GM23338 (cell line): ENCODE results near the gene LUZP2. TPM values are rescaled to one million over a fixed set of nuclear protein-coding genes. Genes with fewer than 3 reads are reported as not detected.

ENCODE experiments used
- ATAC-seq: fragments of 200-7000 bp; cut with Tn5 transposase; 3 replicates; pipeline ENCODE4 v1.9.1; 2020
- DNase-seq: peaks from one replicate; pipeline ENCODE4 v3.0.0-alpha.2; 2015; ENCODE audit warnings: low spot score
- H2AFZ ChIP-seq: fragments of 200-600 bp; sonication (generic); 2 replicates; pipeline ENCODE4 v1.8.0; 2016; ENCODE audit warnings: antibody characterized with exemption, mild to moderate bottlenecking, moderate library complexity
- H3F3A ChIP-seq: fragments of 200-600 bp; sonication (generic); replicated peaks from 2 replicates; pipeline ENCODE4 v1.8.0; 2017; ENCODE audit warnings: antibody characterized with exemption, mixed run types, low read depth
- H3K27ac ChIP-seq: fragments of 200-600 bp; sonication (generic); 2 replicates; pipeline ENCODE4 v1.6.1; 2016; ENCODE audit warnings: low read depth
- H3K27me3 ChIP-seq: fragments of 200-600 bp; sonication (generic); 2 replicates; pipeline ENCODE4 v1.8.0; 2016; ENCODE audit warnings: mild to moderate bottlenecking, mixed run types, moderate library complexity; ENCODE audit not compliant: insufficient read depth
- H3K36me3 ChIP-seq: fragments of 200-600 bp; sonication (generic); 2 replicates; pipeline ENCODE4 v1.8.0; 2016; ENCODE audit warnings: mild to moderate bottlenecking; ENCODE audit not compliant: insufficient read depth
- H3K4me1 ChIP-seq: fragments of 200-600 bp; sonication (generic); 2 replicates; pipeline ENCODE4 v1.8.0; 2016; ENCODE audit warnings: mild to moderate bottlenecking, moderate library complexity; ENCODE audit not compliant: insufficient read depth
- H3K4me2 ChIP-seq: fragments of 200-600 bp; sonication (generic); 2 replicates; pipeline ENCODE4 v1.7.1; 2017; ENCODE audit warnings: mixed run types
- H3K4me3 ChIP-seq: fragments of 200-600 bp; sonication (generic); 2 replicates; pipeline ENCODE4 v1.6.1; 2016; ENCODE audit warnings: mixed run types
- H3K79me2 ChIP-seq: fragments of 200-600 bp; sonication (generic); replicated peaks from 2 replicates; pipeline ENCODE4 v1.8.0; 2017; ENCODE audit warnings: mild to moderate bottlenecking; ENCODE audit not compliant: insufficient read depth
- H3K9me2 ChIP-seq: fragments of 200-600 bp; sonication (generic); 2 replicates; pipeline ENCODE4 v1.8.0; 2017; ENCODE audit not compliant: insufficient read depth
- H4K20me1 ChIP-seq: fragments of 200-600 bp; sonication (generic); replicated peaks from 2 replicates; pipeline ENCODE4 v1.8.0; 2017; ENCODE audit warnings: mild to moderate bottlenecking; ENCODE audit not compliant: insufficient read depth
- H3K27ac Mint-ChIP-seq: 2 replicates; pipeline ENCODE4 v1.8.0; 2020; ENCODE audit warnings: inconsistent platforms, mild to moderate bottlenecking, moderate library complexity, mixed read lengths
- H3K27me3 Mint-ChIP-seq: 3 replicates; pipeline ENCODE4 v1.8.0; 2022; ENCODE audit warnings: low read depth, mild to moderate bottlenecking, moderate library complexity, mixed read lengths, inconsistent platforms; ENCODE audit not compliant: insufficient read depth, poor library complexity
- H3K36me3 Mint-ChIP-seq: 3 replicates; pipeline ENCODE4 v1.8.0; 2021; ENCODE audit warnings: low read depth, mild to moderate bottlenecking, inconsistent platforms, moderate library complexity, mixed read lengths
- H3K4me1 Mint-ChIP-seq: 3 replicates; pipeline ENCODE4 v1.8.0; 2020; ENCODE audit warnings: mild to moderate bottlenecking, inconsistent platforms, mixed read lengths
- H3K4me3 Mint-ChIP-seq: 3 replicates; pipeline ENCODE4 v1.8.0; 2021; ENCODE audit warnings: moderate library complexity, mild to moderate bottlenecking, inconsistent platforms, mixed read lengths
- H3K9me3 Mint-ChIP-seq: 3 replicates; pipeline ENCODE4 v1.8.0; 2020; ENCODE audit warnings: moderate library complexity, mild to moderate bottlenecking, inconsistent platforms, mixed read lengths
- CREB1 ChIP-seq: fragments of 250-450 bp; sonication (Bioruptor Pico); IDR thresholded peaks from 2 replicates; pipeline ENCODE4 v1.5.0; 2020; ENCODE audit warnings: low read depth, mild to moderate bottlenecking, moderate library complexity
- CTCF ChIP-seq, 2 experiments: fragments of 200-600 bp in 1 of 2; sonication (generic) in 1 of 2; conservative IDR thresholded peaks; 2 replicates each; pipeline versions ENCODE4 v1.5.1 to v1.6.1; 2016 to 2017; ENCODE audit warnings: antibody characterized with exemption in 2 of 2, low read depth in 2 of 2, mild to moderate bottlenecking in 2 of 2, moderate library complexity in 1 of 2
- NANOG ChIP-seq: IDR thresholded peaks from 2 replicates; pipeline ENCODE4 v1.6.1; 2016; ENCODE audit warnings: antibody characterized with exemption, borderline replicate concordance
- POLR2AphosphoS5 ChIP-seq: IDR thresholded peaks from 2 replicates; pipeline ENCODE4 v1.6.1; 2016; ENCODE audit warnings: antibody characterized with exemption, low read depth
- STAT1 ChIP-seq: IDR thresholded peaks from one replicate; pipeline ENCODE4 v1.6.1; 2016; ENCODE audit warnings: antibody characterized with exemption; ENCODE audit not compliant: unreplicated experiment
- ZNF114 ChIP-seq: fragments of 250-450 bp; sonication (Bioruptor Pico); IDR thresholded peaks from 2 replicates; pipeline ENCODE4 v1.5.0; 2020; ENCODE audit warnings: mild to moderate bottlenecking, moderate library complexity
- polyA plus RNA-seq: library from polyadenylated mRNA; unstranded; fragments of >200 nt; fragmentation: Nextera tagmentation; extraction: Ambion mirVana; gene quantifications from 2 replicates; pipeline ENCODE4 v1.2.1, GENCODE V29; 2016
- total RNA-seq: library from RNA; depleted of rRNA; stranded (reverse); fragments of >200 nt; shearing (Covaris generic); gene quantifications from 2 replicates; pipeline ENCODE4 v1.2.3, GENCODE V29; 2014
- TF ChIP-seq, protein P1 (sequence below): IDR thresholded peaks from 2 replicates; pipeline ENCODE4 v1.6.1; 2016; ENCODE audit warnings: antibody characterized with exemption
- TF ChIP-seq, protein P2 (sequence below): fragments of 250-450 bp; sonication (Bioruptor Pico); IDR thresholded peaks from 2 replicates; pipeline ENCODE4 v1.5.0; 2020; ENCODE audit warnings: mild to moderate bottlenecking, moderate library complexity

LUZP2 gene
- total and polyA plus RNA-seq, 2 experiments from 2014 or later = 2.0 to 9.2 TPM

- H3K4me2 ChIP-seq = no peak overlapping the region
- H3K9me3 Mint-ChIP-seq = peaks cover 6% of the 10 kb centered on the region; the same call in 2 of the 3 replicates
- peaks cover 5% of the 10 kb centered on the region; the same call in 2 of the 3 replicates for H3K4me1 Mint-ChIP-seq
- H3K36me3 ChIP-seq = no peaks in the 10 kb centered on the region
- peaks cover 2% of the 10 kb centered on the region for H3K27me3 Mint-ChIP-seq
- H3F3A ChIP-seq = no peaks in the 10 kb centered on the region
- DNase-seq (no peak), ATAC-seq (no peak)
- H4K20me1 ChIP-seq = no peaks in the 10 kb centered on the region
- no peaks in the 10 kb centered on the region for H3K36me3 Mint-ChIP-seq
- no peak for TF ChIP-seq CTCF (conservative IDR thresholded peaks at IDR 0.05; ENCODE audit: low read depth in 2 of 2)
- no peak for TF ChIP-seq CREB1
- no peak for TF ChIP-seq ZNF114 (CRISPR knock-in tag)
- TF ChIP-seq STAT1 = no peak
- TF ChIP-seq NANOG = no peak
- TF ChIP-seq, protein P1, sequence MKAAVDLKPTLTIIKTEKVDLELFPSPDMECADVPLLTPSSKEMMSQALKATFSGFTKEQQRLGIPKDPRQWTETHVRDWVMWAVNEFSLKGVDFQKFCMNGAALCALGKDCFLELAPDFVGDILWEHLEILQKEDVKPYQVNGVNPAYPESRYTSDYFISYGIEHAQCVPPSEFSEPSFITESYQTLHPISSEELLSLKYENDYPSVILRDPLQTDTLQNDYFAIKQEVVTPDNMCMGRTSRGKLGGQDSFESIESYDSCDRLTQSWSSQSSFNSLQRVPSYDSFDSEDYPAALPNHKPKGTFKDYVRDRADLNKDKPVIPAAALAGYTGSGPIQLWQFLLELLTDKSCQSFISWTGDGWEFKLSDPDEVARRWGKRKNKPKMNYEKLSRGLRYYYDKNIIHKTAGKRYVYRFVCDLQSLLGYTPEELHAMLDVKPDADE = no peak
- TF ChIP-seq POLR2AphosphoS5 = no peak
- TF ChIP-seq, protein P2, sequence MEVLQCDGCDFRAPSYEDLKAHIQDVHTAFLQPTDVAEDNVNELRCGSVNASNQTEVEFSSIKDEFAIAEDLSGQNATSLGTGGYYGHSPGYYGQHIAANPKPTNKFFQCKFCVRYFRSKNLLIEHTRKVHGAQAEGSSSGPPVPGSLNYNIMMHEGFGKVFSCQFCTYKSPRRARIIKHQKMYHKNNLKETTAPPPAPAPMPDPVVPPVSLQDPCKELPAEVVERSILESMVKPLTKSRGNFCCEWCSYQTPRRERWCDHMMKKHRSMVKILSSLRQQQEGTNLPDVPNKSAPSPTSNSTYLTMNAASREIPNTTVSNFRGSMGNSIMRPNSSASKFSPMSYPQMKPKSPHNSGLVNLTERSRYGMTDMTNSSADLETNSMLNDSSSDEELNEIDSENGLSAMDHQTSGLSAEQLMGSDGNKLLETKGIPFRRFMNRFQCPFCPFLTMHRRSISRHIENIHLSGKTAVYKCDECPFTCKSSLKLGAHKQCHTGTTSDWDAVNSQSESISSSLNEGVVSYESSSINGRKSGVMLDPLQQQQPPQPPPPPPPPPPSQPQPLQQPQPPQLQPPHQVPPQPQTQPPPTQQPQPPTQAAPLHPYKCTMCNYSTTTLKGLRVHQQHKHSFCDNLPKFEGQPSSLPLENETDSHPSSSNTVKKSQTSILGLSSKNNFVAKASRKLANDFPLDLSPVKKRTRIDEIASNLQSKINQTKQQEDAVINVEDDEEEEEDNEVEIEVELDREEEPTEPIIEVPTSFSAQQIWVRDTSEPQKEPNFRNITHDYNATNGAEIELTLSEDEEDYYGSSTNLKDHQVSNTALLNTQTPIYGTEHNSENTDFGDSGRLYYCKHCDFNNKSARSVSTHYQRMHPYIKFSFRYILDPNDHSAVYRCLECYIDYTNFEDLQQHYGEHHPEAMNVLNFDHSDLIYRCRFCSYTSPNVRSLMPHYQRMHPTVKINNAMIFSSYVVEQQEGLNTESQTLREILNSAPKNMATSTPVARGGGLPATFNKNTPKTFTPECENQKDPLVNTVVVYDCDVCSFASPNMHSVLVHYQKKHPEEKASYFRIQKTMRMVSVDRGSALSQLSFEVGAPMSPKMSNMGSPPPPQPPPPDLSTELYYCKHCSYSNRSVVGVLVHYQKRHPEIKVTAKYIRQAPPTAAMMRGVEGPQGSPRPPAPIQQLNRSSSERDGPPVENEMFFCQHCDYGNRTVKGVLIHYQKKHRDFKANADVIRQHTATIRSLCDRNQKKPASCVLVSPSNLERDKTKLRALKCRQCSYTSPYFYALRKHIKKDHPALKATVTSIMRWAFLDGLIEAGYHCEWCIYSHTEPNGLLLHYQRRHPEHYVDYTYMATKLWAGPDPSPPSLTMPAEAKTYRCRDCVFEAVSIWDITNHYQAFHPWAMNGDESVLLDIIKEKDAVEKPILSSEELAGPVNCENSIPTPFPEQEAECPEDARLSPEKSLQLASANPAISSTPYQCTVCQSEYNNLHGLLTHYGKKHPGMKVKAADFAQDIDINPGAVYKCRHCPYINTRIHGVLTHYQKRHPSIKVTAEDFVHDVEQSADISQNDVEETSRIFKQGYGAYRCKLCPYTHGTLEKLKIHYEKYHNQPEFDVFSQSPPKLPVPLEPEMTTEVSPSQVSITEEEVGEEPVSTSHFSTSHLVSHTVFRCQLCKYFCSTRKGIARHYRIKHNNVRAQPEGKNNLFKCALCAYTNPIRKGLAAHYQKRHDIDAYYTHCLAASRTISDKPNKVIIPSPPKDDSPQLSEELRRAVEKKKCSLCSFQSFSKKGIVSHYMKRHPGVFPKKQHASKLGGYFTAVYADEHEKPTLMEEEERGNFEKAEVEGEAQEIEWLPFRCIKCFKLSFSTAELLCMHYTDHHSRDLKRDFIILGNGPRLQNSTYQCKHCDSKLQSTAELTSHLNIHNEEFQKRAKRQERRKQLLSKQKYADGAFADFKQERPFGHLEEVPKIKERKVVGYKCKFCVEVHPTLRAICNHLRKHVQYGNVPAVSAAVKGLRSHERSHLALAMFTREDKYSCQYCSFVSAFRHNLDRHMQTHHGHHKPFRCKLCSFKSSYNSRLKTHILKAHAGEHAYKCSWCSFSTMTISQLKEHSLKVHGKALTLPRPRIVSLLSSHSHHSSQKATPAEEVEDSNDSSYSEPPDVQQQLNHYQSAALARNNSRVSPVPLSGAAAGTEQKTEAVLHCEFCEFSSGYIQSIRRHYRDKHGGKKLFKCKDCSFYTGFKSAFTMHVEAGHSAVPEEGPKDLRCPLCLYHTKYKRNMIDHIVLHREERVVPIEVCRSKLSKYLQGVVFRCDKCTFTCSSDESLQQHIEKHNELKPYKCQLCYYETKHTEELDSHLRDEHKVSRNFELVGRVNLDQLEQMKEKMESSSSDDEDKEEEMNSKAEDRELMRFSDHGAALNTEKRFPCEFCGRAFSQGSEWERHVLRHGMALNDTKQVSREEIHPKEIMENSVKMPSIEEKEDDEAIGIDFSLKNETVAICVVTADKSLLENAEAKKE (CRISPR knock-in tag) = no peak
- H3K4me1 ChIP-seq = peaks cover 8% of the 10 kb centered on the region; the same call in 1 of the 2 replicates
- H3K4me3 Mint-ChIP-seq = no peak overlapping the region
- no peaks in the 10 kb centered on the region for H3K27me3 ChIP-seq
- H3K27ac ChIP-seq = no peak overlapping the region
- H3K9me2 ChIP-seq = no peaks in the 10 kb centered on the region
- H3K27ac Mint-ChIP-seq = no peak overlapping the region
- H3K4me3 ChIP-seq = no peak overlapping the region
- no peaks in the 10 kb centered on the region for H3K79me2 ChIP-seq
- no peak overlapping the region for H2AFZ ChIP-seq
These were observed 568.9 kb downstream of the LUZP2 start for GRCh38 chr11:25065746-25066145.
